Peyer's patch (tissue), 4 donors: ENCODE results near the gene COX6B2.

Experiments
- CTCF ChIP-seq, 6 experiments: fragments of 450-650 bp in 4 of 6; fragments of 200-600 bp in 2 of 6; sonication (generic) in 1 of 6; IDR thresholded peaks; one replicate each; pipeline ENCODE4 v1.5.1; 2017 to 2019; ENCODE audit warnings: antibody characterized with exemption in 6 of 6, mild to moderate bottlenecking in 3 of 6, moderate library complexity in 1 of 6
- POLR2A ChIP-seq, 2 donors: fragments of 450-650 bp; IDR thresholded peaks; one replicate each; pipeline ENCODE4 v1.5.1; 2017; ENCODE audit warnings: antibody characterized with exemption in 2 of 2, mild to moderate bottlenecking in 2 of 2, moderate library complexity in 2 of 2

- no peak for TF ChIP-seq CTCF (IDR thresholded peaks at IDR 0.05)
- TF ChIP-seq POLR2A (IDR thresholded peaks at IDR 0.05): no peak
Observed at GRCh38 chr19:55302318-55302703, 52.2 kb downstream of the COX6B2 start.
